Renal pelvis (tissue), 4 donors: Measurements from ENCODE around the gene ANKRD52. TPM values are rescaled to one million over a fixed set of nuclear protein-coding genes. Genes with fewer than 3 reads are reported as not detected.
A peak's percentile ranks its signal among the peaks of the same experiment; 100 is the strongest.
"Not testable (repeated sequence)": the region's sequence is repeated elsewhere in the genome, so short reads cannot be mapped to it uniquely, and the experiment has no call there.

Experiments used
- DNase-seq: peaks from one replicate; pipeline ENCODE4 v3.0.0-alpha.2; 2013
- polyA plus RNA-seq, 3 donors: library from polyadenylated mRNA; unstranded; fragments of 120-200 nt; gene quantifications; one replicate each; pipeline ENCODE4 v1.2.1, GENCODE V29; 2013; ENCODE audit not compliant: insufficient read length in 3 of 3

The ANKRD52 gene
- polyA plus RNA-seq, 3 donors = 32.8 to 40.5 (median 39.0) TPM

- no peak for DNase-seq
Measured at GRCh38 chr12:56282030-56282429, 23.8 kb upstream of the ANKRD52 start.

- no peak for DNase-seq
Measured at GRCh38 chr12:56280849-56281248, 22.7 kb upstream of the ANKRD52 start.

GRCh38 chr12:56278905-56279304 lies 20.7 kb upstream of the ANKRD52 start:
- DNase-seq = no peak

- no peak for DNase-seq
Measured at GRCh38 chr12:56274299-56274698, 16.1 kb upstream of the ANKRD52 start.

- DNase-seq = not testable (repeated sequence)
Measured at GRCh38 chr12:56272468-56272867, 14.3 kb upstream of the ANKRD52 start.

- DNase-seq = peak; percentile 12
Measured at GRCh38 chr12:56271031-56271430, 12.8 kb upstream of the ANKRD52 start.

GRCh38 chr12:56267443-56268071 lies 9.4 kb upstream of the ANKRD52 start:
- DNase-seq = no peak

- peak; percentile 92 for DNase-seq
Measured at GRCh38 chr12:56266693-56267442, 8.7 kb upstream of the ANKRD52 start, which contains the start of gene COQ10A. COQ10A (plus strand) TSS chr12:56266942; CDS start chr12:56267119, 177 bp downstream.

- DNase-seq = not testable (repeated sequence)
Measured at GRCh38 chr12:56266068-56266692, 8.0 kb upstream of the ANKRD52 start.

GRCh38 chr12:56262955-56263354 lies 4.8 kb upstream of the ANKRD52 start:
- not testable (repeated sequence) for DNase-seq

- no peak for DNase-seq
Measured at GRCh38 chr12:56261503-56262232, 3.5 kb upstream of the ANKRD52 start.

GRCh38 chr12:56260921-56261320 lies 2.7 kb upstream of the ANKRD52 start:
- no peak for DNase-seq

GRCh38 chr12:56260380-56260779 lies 2.2 kb upstream of the ANKRD52 start:
- DNase-seq = no peak

GRCh38 chr12:56258820-56259183 lies 618 bp upstream of the ANKRD52 start:
- DNase-seq = no peak

GRCh38 chr12:56257491-56258067 lies 605 bp downstream of the ANKRD52 start:
- DNase-seq = no peak

GRCh38 chr12:56257071-56257470 lies 1.1 kb downstream of the ANKRD52 start:
- no peak for DNase-seq

GRCh38 chr12:56256326-56256960 lies 1.7 kb downstream of the ANKRD52 start:
- DNase-seq = no peak

- no peak for DNase-seq
Measured at GRCh38 chr12:56255671-56256070, 2.5 kb downstream of the ANKRD52 start.

- DNase-seq = no peak
Measured at GRCh38 chr12:56253091-56253490, 5.1 kb downstream of the ANKRD52 start.

GRCh38 chr12:56252649-56253048 lies 5.5 kb downstream of the ANKRD52 start:
- no peak for DNase-seq

GRCh38 chr12:56248711-56249110 lies 9.5 kb downstream of the ANKRD52 start:
- no peak for DNase-seq
